Retina (tissue), 1 donor: Measurements from ENCODE around the gene ZNF860.
"Not testable (repeated sequence)": the region's sequence is repeated elsewhere in the genome, so short reads cannot be mapped to it uniquely, and the experiment has no call there.

Experiments
- DNase-seq: peaks from one replicate; pipeline ENCODE4 v3.0.0-alpha.2; 2016

Gene ZNF860

GRCh38 chr3:31962801-31963205 lies 18.7 kb upstream of the ZNF860 start:
- no peak for DNase-seq

- no peak for DNase-seq
Observed at GRCh38 chr3:31966978-31967591, 14.5 kb upstream of the ZNF860 start.

- no peak for DNase-seq
Observed at GRCh38 chr3:31967592-31967991, 14.0 kb upstream of the ZNF860 start.

GRCh38 chr3:31968369-31968926 lies 13.1 kb upstream of the ZNF860 start:
- DNase-seq, result no peak

- DNase-seq, result no peak
Observed at GRCh38 chr3:31968927-31969418, 12.6 kb upstream of the ZNF860 start.

- no peak for DNase-seq
Observed at GRCh38 chr3:31971607-31972006, 9.9 kb upstream of the ZNF860 start.

- DNase-seq, result no peak
Observed at GRCh38 chr3:31973081-31973480, 8.5 kb upstream of the ZNF860 start.

GRCh38 chr3:31973837-31974236 lies 7.7 kb upstream of the ZNF860 start:
- no peak for DNase-seq

- no peak for DNase-seq
Observed at GRCh38 chr3:31974471-31974870, 7.1 kb upstream of the ZNF860 start.

- no peak for DNase-seq
Observed at GRCh38 chr3:31974964-31975363, 6.6 kb upstream of the ZNF860 start.

- no peak for DNase-seq
Observed at GRCh38 chr3:31976302-31976701, 5.2 kb upstream of the ZNF860 start.

GRCh38 chr3:31977736-31978135 lies 3.8 kb upstream of the ZNF860 start:
- DNase-seq, result no peak

GRCh38 chr3:31978553-31978952 lies 3.0 kb upstream of the ZNF860 start:
- DNase-seq, result no peak

- no peak for DNase-seq
Observed at GRCh38 chr3:31979001-31979697, 2.4 kb upstream of the ZNF860 start.

- peak; percentile 87 for DNase-seq
Observed at GRCh38 chr3:31980530-31981205, 882 bp upstream of the ZNF860 start.

- DNase-seq, result no peak
Observed at GRCh38 chr3:31984321-31984720, 2.8 kb downstream of the ZNF860 start.

GRCh38 chr3:31985831-31986230 lies 4.3 kb downstream of the ZNF860 start:
- DNase-seq, result no peak

- DNase-seq, result no peak
Observed at GRCh38 chr3:31988271-31988670, 6.7 kb downstream of the ZNF860 start.

GRCh38 chr3:31992995-31993394 lies 11.4 kb downstream of the ZNF860 start:
- DNase-seq, result not testable (repeated sequence)

GRCh38 chr3:31993843-31994242 lies 12.3 kb downstream of the ZNF860 start:
- DNase-seq, result no peak

GRCh38 chr3:31995026-31995425 lies 13.5 kb downstream of the ZNF860 start:
- not testable (repeated sequence) for DNase-seq

- no peak for DNase-seq
Observed at GRCh38 chr3:31996195-31996594, 14.6 kb downstream of the ZNF860 start.

GRCh38 chr3:31997500-31997899 lies 15.9 kb downstream of the ZNF860 start:
- DNase-seq, result no peak
